HG02970 (cell line): Measurements from ENCODE around the gene NIPSNAP3A.
"Not testable (repeated sequence)": the region's sequence is repeated elsewhere in the genome, so short reads cannot be mapped to it uniquely, and the experiment has no call there.

ENCODE experiments used
- ATAC-seq: cut with Tn5 transposase; IDR thresholded peaks from one replicate; pipeline ENCODE4 v1.9.1; 2021; ENCODE audit warnings: mild to moderate bottlenecking, moderate library complexity, moderate number of reproducible peaks; ENCODE audit not compliant: unreplicated experiment, low FRiP score

The NIPSNAP3A gene

DNA sequence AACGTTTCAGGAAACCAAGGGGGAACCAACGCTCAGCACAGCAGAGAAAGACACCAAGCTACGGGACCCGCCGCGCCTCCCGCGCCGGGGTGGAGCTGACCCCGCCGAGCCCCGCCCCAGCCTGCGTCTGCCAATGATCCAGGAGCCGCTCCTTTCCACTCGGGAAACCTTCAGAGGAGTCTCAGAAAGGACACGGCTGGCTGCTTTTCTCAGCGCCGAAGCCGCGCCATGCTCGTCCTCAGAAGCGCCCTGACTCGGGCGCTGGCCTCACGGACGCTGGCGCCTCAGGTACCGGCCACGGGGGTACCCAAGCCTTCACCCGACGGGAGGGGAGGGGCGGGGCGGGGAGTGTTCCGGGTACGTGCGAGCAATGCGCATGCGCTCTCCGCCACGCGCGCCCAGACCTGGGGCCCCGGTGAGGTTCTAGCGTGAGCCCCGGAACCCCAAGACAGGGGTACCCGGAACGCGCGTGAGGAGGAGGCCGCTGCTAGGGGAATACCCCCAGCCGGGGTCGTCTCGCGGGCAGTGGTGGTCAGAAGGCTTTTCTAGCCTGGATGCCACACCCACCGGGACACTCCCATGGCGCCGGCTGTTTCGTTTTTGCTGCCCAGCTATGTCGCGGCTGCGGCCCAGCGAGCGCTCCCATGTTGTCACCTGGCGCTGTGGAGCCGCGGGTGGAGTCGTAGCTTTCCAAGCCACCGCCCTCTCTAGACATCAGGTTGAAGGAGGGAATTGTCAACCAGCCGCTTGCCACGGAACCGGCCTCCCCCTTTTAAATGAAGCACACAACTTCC is at the start of gene NIPSNAP3A:
NIPSNAP3A (plus strand) TSS at position 119 of the 794 bp plus-strand sequence; CDS start at position 229, 110 bp downstream.
- peak; percentile 92 for ATAC-seq

DNA sequence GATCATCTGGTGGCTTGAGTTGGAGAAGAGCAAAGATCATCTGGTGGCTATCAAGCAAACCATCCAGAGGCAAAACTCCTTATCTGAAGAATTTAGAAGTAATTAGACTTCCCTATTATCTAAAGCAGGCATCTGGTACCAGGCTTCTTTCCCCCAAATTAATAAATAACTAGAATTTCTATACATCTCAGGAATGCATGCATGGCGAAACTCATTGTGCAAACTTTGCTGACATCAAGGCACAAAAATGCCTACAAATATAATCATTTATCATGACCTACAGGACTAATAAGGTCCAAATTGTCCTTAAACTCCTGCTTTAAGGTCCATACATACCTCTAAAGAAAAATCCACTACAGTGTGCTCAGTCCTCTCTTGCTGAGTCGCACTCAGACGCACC is 47.2 kb upstream of the NIPSNAP3A start:
- no peak for ATAC-seq

DNA sequence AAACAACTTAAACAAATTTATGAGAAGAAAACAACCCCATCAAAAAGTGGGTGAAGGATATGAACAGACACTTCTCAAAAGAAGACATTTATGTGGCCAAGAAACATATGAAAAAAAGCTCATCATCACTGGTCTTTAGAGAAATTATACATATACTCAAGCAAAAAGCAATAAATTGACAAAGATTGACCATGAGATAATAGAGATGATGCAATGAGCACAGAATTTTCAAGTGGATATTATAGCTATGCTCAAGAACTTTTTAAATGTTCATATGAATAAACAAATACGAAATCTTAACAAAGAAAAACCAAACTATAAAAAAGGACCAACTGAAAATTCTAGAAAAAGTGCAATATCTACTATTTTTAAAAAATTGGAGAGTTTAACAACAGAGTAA is 38.7 kb upstream of the NIPSNAP3A start:
- not testable (repeated sequence) for ATAC-seq

DNA sequence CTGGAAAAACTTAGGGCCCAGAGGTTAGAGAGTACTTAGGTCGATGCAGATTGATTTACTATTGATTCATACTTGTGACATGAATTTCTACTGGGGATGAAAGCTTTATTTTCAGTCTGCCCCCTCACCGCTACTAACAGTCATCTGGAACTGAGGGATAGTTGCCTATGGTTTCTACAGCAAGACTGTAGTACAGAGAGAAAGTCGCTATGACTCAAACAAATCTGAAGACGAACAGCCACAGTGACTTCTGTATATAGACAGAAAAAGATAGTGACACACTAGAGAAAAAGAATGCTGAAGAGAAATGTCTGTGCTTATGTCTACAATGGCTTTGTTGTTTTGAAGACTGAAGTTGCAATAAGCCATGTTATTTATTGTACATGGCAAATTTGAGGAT is 35.9 kb upstream of the NIPSNAP3A start:
- no peak for ATAC-seq

DNA sequence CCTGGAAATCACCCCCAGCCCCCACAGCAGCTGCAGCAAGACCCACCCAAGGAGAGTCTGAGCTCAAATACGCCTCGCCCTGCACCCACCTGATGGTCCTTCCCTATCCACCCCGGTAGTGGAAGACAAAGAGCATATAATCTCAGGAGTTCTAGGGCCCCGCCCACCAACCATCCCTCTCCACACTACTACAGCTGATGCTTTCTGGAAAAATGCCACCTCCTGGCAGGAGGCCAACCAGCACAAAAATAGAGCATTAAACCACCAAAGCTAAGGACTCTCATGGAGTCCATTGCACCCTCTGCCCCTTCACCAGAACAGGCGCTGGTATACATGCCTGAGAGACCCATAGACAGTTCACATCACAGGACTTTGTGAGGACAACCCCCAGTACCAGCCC is 22.5 kb upstream of the NIPSNAP3A start:
- no peak for ATAC-seq

DNA sequence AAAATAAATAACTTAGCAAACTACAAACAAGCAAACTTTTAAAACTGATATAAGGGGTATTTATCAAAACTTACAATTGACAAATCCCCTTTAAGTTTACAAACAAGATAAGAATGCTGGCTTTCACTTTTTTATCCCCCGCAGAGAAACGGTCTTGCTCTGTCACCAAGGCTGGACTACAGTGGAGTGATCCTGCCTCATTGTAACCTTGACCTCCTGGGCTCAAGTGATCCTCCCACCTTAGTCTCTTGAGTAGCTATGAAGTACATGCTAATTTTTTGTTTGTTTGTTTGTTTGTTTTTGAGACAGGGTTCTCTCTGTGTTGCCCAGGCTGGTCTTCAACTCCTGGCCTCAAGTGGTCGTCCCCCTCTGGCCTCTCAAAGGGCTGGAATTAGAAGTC is 9.0 kb upstream of the NIPSNAP3A start:
- no peak for ATAC-seq

DNA sequence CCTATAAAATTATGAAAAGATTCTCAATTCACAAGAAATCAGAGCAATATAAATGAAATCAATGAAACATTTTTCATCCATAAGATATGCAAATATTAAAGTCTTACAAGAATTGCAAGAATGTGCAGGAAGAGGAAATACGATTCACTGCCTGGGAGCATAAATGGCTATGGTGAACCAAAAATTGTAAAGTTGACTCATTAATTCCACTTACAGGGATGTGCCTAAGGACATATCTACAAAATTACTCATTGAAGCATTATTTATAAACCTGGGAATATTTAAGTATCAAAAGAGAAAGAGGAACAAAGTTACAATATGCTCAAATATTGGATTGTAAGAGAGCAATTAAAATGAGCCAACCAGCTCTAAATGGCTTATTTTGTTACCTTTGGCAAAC is 6.9 kb upstream of the NIPSNAP3A start:
- no peak for ATAC-seq

DNA sequence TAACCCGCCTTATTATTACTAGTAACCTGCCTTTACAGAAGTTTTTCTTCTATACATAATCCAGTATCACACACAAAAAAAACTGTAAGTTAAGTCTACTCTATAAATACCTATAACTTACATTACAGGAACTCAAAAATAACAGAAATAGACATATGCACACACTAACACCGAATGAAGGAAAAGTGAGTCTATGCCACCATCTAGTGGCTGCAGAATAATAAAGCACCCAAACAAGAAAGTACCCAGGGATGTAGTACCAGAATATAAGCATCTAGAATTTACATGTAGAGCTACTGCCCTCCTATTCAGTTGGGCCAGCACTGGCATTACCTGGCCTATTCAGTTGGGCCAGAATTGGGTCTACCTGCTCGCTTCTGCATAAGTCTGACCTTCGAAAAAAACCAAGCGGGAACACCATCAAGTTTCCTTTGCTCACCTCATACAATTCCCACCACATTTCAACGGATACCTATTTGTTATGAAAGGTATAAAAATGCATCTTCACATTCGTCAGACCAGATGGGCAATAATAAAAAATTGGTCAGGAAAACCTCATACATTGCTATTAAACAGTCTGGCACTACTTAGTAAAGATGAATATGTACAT is 4.0 kb upstream of the NIPSNAP3A start:
- no peak for ATAC-seq

DNA sequence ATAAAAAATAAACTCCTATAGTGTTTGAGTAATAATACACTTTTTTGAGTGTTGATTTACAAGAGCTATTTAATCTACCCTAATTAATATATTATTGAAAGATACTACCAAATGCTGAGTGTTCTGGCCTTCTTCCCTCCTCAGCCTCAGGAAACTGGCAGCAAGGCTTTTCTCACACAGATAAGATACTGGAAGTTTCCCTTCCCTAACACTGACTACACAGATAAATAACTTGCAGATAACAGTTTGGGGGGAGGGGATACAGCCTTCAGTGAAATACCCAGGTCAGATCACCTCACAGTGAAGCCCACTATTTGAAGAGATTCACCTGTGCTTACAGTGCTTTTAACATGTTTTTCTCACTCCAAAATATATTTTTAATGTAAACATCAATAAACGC is 1.6 kb upstream of the NIPSNAP3A start:
- no peak for ATAC-seq

DNA sequence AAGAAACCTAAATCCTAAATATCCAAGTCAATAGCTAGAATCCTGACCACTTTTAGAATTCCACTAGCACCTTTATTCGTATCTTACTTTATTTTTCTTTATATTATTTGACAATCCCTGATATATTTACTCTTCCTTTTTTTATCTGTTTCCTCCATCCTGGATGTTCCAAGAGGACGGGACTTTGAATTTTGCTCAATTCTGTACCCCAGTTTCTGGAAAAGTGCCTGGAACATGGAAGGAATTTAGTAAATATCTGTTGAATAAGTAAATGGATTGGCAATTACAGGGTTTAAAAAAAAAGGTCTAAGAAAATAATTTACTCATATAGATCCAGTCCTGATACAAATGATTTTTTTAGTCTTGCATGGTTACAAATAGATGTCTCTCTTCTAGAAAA is 1.2 kb upstream of the NIPSNAP3A start:
- ATAC-seq = no peak

DNA sequence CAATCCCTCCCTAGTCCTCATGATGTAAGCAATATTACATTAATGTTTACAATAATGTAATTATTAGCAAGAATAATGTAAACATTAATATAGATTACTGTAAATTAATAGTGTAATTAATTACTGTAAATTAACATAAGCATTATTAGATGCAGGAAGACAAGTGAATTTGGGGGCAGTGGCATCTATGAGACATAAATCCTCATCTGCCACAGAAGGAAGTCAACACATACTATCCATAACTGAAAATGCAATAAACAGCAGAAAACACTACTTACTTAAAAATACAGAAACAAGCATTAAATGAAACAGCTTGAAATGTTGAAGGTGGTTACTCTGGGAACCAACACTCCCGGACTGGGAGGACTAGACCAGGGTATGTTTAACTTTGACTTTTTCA is 685 bp upstream of the NIPSNAP3A start:
- ATAC-seq = no peak

DNA sequence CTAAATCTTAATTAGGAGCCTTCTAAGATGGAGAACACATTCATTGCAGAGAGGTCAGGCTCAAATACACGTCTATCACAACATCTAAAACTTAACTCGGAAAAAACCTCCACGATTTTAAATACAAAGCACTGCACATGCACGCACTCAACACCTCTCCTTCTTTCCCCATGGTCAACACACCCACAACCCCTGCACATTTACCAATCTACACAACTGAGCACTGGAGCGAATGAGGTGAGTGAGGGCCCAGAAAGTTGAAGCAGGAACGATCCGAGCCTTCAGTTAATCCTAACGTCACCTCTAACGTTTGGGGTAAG is 278 bp upstream of the NIPSNAP3A start:
- no peak for ATAC-seq

DNA sequence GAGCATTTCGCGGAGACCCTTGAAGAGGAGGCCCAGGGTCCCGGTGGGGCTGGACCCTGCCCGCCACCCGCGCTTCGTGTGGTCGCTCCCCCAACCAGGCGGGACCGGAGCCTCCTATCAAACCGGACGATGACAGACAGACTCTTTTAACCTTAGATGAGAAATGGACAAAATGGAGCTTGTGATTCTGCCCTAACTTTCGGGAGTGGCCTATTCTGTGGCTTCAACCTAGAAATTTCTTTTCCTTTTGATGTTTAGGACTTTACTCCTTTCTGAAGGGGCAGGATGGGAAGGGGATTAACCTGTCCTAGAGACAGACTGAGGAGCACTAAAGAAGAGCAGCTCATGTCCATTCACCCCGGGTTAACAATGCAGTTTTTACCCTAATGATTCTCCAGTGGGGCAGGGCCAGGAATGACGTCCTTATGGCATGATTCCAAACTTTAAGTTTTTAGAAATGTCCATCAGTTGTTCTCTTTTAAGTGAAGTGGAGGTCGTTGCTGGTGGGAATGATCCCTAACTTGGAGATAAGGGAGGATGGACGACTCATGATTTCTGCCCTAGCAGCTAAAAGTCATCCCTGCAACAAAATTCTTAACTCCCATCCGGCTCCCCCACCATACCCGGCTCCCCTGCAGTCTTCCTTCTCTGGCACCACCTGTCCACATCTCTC is 1.0 kb downstream of the NIPSNAP3A start:
- ATAC-seq = no peak

DNA sequence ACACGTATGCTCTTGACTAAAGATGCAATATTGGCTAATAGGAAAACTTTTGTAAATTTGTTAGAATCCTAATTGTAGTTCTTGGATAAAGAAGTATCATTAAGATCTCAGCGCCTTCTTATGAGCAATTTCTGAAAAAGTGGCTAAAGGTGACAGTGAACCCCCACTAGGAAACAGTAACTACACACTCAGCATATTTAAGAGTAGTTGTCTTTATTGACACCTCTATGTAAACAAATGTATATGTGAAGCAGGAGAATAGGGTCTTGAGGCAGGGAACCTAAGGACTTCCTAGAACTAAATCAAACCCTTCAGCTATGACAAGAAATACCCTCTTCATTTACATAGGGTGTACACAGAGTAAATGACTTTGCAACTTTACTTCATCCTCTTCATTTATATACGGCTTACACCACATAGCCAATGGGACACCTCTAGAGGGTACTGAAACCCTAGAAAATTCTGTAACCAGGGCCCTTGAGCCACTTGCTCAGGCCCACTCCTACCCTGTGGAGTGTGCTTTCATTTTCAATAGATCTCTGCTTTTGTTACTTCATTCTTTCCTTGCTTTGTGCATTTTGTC is 2.8 kb downstream of the NIPSNAP3A start:
- ATAC-seq = no peak

DNA sequence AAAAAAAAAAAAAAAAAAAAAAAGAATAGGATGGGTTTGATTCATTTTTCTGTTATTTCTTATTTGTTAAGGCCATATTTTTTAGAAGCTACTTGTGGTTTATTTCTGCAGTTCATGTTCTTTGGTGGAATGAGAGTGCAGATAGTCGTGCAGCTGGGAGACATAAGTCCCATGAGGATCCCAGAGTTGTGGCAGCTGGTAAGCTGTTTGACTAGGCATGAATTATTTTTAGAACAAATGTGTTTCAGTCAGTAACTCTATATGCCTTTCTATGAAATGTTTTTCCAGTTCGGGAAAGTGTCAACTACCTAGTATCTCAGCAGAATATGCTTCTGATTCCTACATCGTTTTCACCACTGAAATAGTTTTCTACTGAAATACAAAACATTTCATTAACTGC is 11.5 kb downstream of the NIPSNAP3A start:
- ATAC-seq = no peak

DNA sequence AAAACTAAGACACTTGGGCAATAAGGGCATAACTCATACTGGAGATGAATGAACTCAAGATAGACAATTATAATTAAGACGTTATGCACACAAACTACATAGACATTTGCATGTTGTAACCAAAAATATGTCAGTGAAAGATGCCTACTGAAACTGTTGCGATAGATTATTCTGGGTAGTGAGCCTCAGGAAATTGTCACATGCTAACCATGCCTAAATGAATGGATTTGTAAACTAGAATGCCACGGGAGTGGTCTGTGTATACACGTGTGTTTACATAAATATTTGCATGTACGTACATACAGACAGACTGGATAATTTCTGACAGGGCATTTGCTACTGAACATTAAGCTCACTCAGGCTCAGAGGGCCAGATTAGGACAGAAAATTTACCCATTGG is 17.7 kb downstream of the NIPSNAP3A start:
- no peak for ATAC-seq

DNA sequence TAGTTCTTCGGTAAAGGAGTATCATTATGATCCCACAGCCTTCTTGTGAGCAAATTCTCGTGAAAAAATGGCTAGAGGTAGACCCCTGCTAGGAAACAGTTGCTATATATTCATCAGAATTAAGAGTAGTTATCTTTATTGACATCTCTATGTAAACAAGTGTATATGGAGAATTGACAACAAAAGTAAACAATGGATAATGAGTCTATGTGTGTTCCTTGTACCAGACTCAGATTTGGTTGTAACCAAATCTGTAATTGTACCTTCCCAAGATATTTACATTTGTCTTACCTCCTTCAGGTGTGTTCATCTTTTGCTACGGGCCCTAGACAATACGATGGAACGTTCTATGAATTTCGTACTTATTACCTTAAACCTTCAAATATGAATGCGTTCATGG is 18.5 kb downstream of the NIPSNAP3A start:
- ATAC-seq = no peak

DNA sequence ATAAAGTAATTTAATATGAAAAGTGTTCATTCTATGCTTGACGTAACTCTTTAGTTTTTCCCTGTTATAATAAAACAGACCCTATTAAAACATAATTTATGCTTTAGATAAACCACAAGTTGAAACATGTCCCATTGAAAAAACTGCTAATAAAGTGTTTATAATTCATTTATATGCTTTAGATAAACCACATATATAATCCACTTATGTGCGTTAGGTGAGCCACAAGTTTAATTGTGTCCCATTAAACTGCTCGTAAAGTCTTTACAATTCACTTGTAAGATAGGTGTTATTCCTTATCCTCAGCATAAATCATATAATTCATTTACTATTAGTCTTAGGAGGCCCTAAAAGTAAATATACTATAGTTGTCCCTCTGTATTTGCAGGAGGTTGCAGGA is 20.0 kb downstream of the NIPSNAP3A start:
- no peak for ATAC-seq

DNA sequence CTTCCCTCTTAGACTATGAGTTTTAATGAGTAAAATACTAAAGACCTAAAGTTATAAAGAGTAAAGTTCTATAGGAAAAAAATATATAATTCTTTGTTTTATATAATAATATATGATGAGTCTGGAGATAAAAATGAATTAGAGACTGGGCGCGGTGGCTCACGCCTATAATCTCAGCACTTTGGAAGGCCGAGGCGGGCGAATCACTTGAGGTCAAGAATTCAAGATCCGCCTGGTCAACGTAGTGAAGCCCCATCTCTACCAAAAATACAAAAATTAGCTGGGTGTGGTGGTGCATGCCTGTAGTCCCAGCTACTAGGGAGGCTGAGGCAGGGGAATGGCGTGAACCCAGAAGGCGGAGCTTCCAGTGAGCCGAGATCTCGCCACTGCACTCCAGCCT is 21.5 kb downstream of the NIPSNAP3A start:
- ATAC-seq = not testable (repeated sequence)

DNA sequence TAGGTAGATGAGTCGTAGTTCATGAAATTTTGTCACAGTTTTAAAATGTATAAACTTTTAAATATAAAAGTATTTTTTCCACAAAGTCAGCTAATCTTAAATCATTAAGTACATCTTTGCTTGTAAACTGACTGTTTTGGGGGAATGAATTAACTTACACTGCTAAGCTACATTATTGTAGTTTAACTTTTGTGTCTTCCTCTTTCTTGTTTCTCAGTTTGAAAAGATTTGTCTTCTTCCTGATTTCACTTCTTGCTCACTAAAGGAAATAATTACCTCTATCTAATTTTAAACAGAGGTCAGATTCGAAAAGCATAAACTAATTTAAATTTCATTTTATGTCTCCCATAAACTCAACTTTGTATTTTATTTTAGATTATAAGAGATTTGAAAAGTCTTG is 22.2 kb downstream of the NIPSNAP3A start:
- ATAC-seq = no peak

DNA sequence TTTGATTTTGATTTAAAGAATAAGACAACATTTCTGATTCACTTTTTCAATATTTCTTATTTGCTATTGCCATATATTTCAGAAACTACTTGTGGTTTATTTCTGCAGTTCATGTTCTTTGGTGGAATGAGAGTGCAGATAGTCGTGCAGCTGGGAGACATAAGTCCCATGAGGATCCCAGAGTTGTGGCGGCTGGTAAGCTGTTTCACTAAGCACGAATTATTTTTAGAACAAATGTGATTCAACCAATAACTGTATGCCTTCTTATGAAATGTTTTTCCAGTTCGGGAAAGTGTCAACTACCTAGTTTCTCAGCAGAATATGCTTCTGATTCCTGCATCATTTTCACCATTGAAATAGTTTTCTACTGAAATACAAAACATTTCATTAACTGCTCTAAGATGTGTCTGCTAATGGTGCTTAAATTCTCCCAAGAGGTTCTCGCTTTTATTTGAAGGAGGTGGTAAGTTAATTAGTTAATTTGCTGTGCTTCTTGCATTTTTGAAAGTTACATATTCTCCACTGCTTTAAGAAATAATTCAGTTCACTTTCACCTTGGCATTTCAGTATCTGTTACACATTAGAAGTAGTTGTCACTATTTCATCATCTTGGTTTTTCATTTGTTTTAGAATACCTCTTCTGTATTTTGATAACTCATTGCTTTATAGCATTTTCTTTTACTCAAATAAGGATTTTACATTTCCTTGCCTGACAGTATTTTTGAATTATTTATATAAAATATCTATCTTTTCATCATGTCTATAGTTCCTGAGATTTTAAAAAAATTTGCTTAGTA is 25.4 kb downstream of the NIPSNAP3A start:
- no peak for ATAC-seq
